Adipocyte (in vitro differentiated cells): ENCODE results near the gene KEL.

ENCODE experiments used
- DNase-seq: peaks from one replicate; pipeline ENCODE4 v3.0.0-alpha.2; 2015; ENCODE audit warnings: low read depth
- H3K27me3 ChIP-seq: replicated peaks from 2 replicates; pipeline ENCODE4 v1.7.0; 2013; ENCODE audit warnings: mild to moderate bottlenecking, low read length, moderate library complexity; ENCODE audit not compliant: control insufficient read depth, insufficient read depth
- H3K36me3 ChIP-seq: 2 replicates; pipeline ENCODE4 v1.7.0; 2013; ENCODE audit warnings: low read length, mild to moderate bottlenecking, moderate library complexity; ENCODE audit not compliant: control insufficient read depth, insufficient read depth, severe bottlenecking
- H3K4me1 ChIP-seq: 2 replicates; pipeline ENCODE4 v1.7.0; 2013; ENCODE audit warnings: mild to moderate bottlenecking, low read length, moderate library complexity; ENCODE audit not compliant: control insufficient read depth, insufficient read depth
- H3K4me3 ChIP-seq: 2 replicates; pipeline ENCODE4 v1.7.0; 2013; ENCODE audit warnings: mild to moderate bottlenecking, low read length, moderate library complexity
- H3K9ac ChIP-seq: 2 replicates; pipeline ENCODE4 v1.7.0; 2013; ENCODE audit warnings: mild to moderate bottlenecking, low read length, moderate library complexity
- H3K9me3 ChIP-seq: 2 replicates; pipeline ENCODE4 v1.7.0; 2013; ENCODE audit warnings: mild to moderate bottlenecking, low read length, moderate library complexity; ENCODE audit not compliant: control insufficient read depth

Gene KEL

GRCh38 chr7:142896741-142897379 is 65.3 kb downstream of the KEL start:
- no peaks in the 10 kb centered on the region for H3K36me3 ChIP-seq
- H3K9ac ChIP-seq = no peak overlapping the region
- H3K9me3 ChIP-seq = no peaks in the 10 kb centered on the region
- DNase-seq = no peak
- H3K4me3 ChIP-seq = no peak overlapping the region
- H3K27me3 ChIP-seq = peaks cover 37% of the 10 kb centered on the region
- no peaks in the 10 kb centered on the region for H3K4me1 ChIP-seq

DNA sequence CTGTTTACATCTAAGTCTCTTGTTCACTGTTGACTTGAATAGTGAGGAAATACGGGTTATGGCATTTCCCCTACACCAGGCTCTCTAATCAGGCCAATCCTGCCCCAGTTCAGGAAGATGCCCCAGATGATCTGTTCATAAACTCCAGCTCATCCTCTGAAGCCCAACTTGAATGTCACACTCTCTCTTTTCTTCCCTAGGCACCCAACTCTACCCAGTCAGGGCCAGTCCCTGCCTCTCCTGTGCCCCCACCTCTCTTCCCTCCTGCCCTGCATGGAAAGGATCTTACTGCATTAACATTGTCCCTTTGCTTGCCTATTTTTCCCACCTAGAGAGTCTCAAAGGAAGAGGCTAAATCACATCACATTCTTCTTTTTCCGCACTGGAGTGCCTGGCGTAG is 66.0 kb downstream of the KEL start:
- DNase-seq = no peak

DNA sequence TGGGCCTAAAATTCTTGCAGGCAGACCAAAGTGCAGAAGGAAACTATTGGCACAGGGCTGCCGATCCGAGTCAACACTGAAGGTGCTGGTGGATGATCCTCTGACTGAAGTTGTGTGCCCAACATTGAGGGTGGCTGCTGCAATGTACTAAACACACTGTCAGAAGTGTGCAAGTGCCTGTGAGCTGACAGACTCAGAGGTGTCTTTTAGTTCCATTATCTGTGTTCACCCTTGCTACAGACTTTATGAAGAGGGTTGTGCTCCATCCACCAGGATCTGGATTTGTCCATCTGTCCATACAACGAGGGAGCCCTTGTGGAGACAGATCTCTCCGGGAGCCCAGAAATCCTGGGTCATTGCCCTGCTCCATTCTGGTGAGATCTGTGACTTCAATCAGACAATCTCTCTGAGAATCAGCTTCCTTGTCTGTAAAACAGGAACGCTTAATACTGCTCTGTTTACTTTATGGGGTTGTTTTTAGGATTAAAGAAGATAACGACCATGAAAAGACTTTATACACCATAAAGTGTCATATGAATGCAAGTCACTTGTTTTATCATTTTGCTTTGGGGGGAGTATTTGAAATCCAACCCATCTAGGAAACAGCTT is 67.1 kb downstream of the KEL start:
- no peaks in the 10 kb centered on the region for H3K9me3 ChIP-seq
- peaks cover 34% of the 10 kb centered on the region for H3K27me3 ChIP-seq
- no peak overlapping the region for H3K4me3 ChIP-seq
- no peaks in the 10 kb centered on the region for H3K36me3 ChIP-seq
- H3K4me1 ChIP-seq = no peaks in the 10 kb centered on the region
- H3K9ac ChIP-seq = no peak overlapping the region
- no peak for DNase-seq

More for the DNA sequence above, 66.0 kb downstream of the KEL start:
- Histone ChIP-seq H3K4me1 (no peaks in the 10 kb centered on the region), H3K4me3 (no peak overlapping the region), H3K9ac (no peak overlapping the region), H3K27me3 (peaks cover 38% of the 10 kb centered on the region), H3K9me3 (no peaks in the 10 kb centered on the region), H3K36me3 (no peaks in the 10 kb centered on the region)

DNA sequence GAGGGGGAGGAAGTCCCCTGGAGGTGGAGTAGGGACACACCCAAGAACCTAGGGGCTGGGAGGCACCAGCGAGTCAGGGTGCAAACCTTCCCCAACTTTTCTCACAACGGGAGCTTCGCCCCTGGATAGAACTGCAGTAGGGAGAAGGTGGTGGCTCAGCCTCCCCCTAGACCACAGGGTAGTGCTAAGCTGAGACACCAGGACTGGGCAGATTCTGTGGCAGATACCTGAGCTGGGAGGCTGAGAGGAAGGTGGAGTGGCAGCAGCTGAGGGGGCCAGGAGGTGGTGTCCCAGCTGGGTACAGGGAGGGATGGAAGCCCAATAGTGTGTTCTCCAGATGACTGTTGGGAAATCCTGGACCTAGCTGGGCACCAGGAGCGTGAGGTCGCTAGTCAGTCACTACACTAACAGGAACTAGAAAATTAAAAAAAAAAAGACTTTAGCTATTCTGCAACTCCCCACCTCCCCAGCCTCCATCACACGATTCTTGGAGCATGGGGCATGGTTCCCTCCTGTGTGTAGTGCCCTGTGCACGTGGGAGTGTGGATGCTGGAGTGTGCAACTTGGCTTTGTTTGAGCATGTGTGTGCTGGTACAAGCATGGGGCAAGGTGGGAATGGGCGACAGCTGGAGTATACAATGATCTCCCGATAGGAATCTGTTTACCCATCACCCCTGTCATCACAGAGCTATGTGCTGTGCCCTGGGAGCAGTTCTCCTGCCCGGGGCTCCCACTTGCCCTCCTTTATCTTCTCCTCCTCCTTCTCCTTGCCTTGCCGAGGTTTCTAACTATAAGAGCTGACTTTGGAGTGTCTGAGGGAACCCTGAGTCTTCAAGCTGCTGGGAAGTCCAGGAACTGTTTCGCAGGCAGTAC is 67.8 kb downstream of the KEL start:
- no peak for DNase-seq
- H3K9me3 ChIP-seq = no peaks in the 10 kb centered on the region
- no peak overlapping the region for H3K9ac ChIP-seq
- no peaks in the 10 kb centered on the region for H3K4me1 ChIP-seq
- peaks cover 34% of the 10 kb centered on the region for H3K27me3 ChIP-seq
- no peak overlapping the region for H3K4me3 ChIP-seq
- H3K36me3 ChIP-seq = no peaks in the 10 kb centered on the region

DNA sequence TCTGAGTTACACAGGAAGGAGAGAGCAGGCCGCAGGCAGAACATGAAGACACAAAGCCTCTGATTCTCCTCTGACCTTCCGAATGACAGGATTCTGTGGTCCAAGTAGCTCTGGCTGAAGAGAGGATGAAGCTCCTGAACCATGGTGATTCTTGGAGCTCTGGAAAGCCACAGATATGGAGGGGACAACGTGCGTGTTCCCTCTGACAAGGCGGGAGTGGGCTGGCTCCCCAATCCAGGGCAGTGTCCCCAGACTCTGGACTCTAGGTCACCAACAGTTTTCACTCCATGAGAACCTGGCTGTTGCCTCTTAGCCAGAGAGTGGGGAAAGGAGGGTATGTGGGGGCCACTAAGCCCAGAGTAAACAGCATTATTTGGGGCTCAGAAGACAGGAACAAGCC is 69.2 kb downstream of the KEL start:
- no peaks in the 10 kb centered on the region for H3K9me3 ChIP-seq

DNA sequence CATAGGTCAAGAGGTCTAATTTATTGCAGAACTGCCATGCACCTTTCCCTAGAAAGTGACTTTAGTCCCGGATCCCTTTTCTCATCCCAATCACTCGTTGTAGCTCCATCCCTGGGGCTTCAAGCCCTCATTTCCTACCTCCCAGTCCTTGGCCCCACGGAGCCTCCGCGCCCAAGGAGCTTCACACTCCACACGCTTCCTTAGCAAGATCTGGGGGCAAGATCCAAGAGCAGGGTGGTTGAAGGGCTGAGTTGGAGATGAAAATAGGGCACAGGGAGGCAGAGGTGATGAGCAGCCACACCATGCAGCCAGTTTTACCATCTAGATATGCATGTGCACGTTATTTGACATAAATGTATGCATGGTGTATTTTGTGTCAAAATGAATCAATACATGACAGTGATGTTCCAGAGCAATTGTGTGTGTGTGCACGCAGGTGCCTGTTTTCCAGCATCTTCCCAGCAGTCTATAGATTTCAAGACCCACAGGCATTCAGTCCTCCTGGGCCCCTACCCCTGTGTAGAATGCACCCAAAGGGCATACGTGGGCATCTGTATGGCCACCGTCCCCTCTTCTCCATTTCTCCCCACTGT is 70.6 kb downstream of the KEL start:
- H3K4me1 ChIP-seq = no peaks in the 10 kb centered on the region
- DNase-seq = no peak
- H3K9me3 ChIP-seq = no peaks in the 10 kb centered on the region
- H3K36me3 ChIP-seq = no peaks in the 10 kb centered on the region
- no peak overlapping the region for H3K4me3 ChIP-seq
- H3K9ac ChIP-seq = no peak overlapping the region
- H3K27me3 ChIP-seq = peaks cover 34% of the 10 kb centered on the region

More for the DNA sequence above, 69.2 kb downstream of the KEL start:
- peaks cover 29% of the 10 kb centered on the region for H3K27me3 ChIP-seq
- no peak overlapping the region for H3K9ac ChIP-seq
- H3K4me1 ChIP-seq = no peaks in the 10 kb centered on the region
- H3K4me3 ChIP-seq = no peak overlapping the region
- no peaks in the 10 kb centered on the region for H3K36me3 ChIP-seq
- no peak for DNase-seq
